ENCODE data around the gene MYBBP1A. TPM values are rescaled to one million over a fixed set of nuclear protein-coding genes. Genes with fewer than 3 reads are reported as not detected.

Gene MYBBP1A
- total and polyA plus RNA-seq, 12 donors: 18.7 to 30.3 (median 23.4) TPM

- ATAC-seq (peak in 5 of 8 donors; percentile 3 to 23 (median 15)), DNase-seq (peak in 1 of 2 donors; percentile 27)
- no peaks in the 10 kb centered on the region for H3K27me3 ChIP-seq
- peaks cover 0 to 88% (median 25%) of the 10 kb centered on the region in 9 donors for H3K36me3 ChIP-seq
- H3K4me3 ChIP-seq: peak overlapping the region in 2 of 10 donors; percentile 11 to 28
- WGBS, 2 donors: 68 to 76% methylated on average over 29 of the region's 29 CpGs
- intact Hi-C loops (cut with DNase I): loop anchor here in 4 of 10 donors (2.0 to 10.0 kb wide), 4 partner anchors 34 to 121 kb away; no protein-coding TSS in a partner anchor
- peak overlapping the region in 9 of 10 donors; percentile 12 to 83 (median 71) for H3K27ac ChIP-seq
- peaks cover 19 to 57% (median 41%) of the 10 kb centered on the region in 9 donors for H3K4me1 ChIP-seq
- H3K9me3 ChIP-seq: no peaks in the 10 kb centered on the region
- TF ChIP-seq, protein P1, sequence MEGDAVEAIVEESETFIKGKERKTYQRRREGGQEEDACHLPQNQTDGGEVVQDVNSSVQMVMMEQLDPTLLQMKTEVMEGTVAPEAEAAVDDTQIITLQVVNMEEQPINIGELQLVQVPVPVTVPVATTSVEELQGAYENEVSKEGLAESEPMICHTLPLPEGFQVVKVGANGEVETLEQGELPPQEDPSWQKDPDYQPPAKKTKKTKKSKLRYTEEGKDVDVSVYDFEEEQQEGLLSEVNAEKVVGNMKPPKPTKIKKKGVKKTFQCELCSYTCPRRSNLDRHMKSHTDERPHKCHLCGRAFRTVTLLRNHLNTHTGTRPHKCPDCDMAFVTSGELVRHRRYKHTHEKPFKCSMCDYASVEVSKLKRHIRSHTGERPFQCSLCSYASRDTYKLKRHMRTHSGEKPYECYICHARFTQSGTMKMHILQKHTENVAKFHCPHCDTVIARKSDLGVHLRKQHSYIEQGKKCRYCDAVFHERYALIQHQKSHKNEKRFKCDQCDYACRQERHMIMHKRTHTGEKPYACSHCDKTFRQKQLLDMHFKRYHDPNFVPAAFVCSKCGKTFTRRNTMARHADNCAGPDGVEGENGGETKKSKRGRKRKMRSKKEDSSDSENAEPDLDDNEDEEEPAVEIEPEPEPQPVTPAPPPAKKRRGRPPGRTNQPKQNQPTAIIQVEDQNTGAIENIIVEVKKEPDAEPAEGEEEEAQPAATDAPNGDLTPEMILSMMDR (IDR thresholded peaks at IDR 0.05): peak in 4 of 9 donors; percentile 17 to 41 (median 24)
These were observed 13.7 kb downstream of the MYBBP1A start for GRCh38 chr17:4541328-4542002.

GRCh38 chr17:4540687-4541327 lies 14.4 kb downstream of the MYBBP1A start:
- Histone ChIP-seq H3K36me3 (peaks cover 0 to 81% (median 25%) of the 10 kb centered on the region in 9 donors), H3K9me3 (no peaks in the 10 kb centered on the region), H3K4me1 (peaks cover 24 to 63% (median 48%) of the 10 kb centered on the region in 9 donors), H3K27ac (peak overlapping the region in 9 of 10 donors; percentile 12 to 83 (median 71)), H3K27me3 (no peaks in the 10 kb centered on the region), H3K4me3 (peak overlapping the region in 2 of 10 donors; percentile 11 to 28)
- DNase-seq (peak in 1 of 2 donors; percentile 60), ATAC-seq (peak in 5 of 8 donors; percentile 9 to 29 (median 15))
- TF ChIP-seq, protein P1 (IDR thresholded peaks at IDR 0.05): no peak
- intact Hi-C loops (cut with DNase I): loop anchor here in 4 of 10 donors (2.0 to 10.0 kb wide), 4 partner anchors 34 to 120 kb away; no protein-coding TSS in a partner anchor
- 72 to 83% methylated on average over 15 of the region's 15 CpGs for WGBS, 2 donors

DNA sequence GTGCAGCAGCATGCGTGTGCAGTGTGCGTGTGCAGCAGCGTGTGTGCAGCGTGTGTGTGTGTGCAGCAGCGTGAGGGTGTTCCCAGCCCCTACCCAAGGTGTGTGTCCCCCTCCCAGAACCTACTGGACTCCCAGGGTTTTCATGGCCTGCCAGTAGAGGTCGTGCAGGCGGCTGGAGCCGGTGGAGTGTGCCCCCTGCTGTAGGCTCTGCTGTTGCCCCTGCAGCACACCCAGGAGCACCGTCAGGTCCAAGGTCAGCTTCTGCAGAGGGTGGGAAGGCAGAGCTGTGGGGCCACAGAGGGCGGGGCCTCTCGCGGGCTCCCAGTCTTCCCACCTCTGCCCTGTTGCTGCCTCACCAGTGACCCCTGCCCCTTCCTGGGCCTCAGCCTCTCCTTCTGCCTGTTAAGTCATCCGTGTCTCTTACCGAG lies 14.9 kb downstream of the MYBBP1A start:
- Histone ChIP-seq H3K4me1 (peaks cover 25 to 69% (median 51%) of the 10 kb centered on the region in 9 donors), H3K9me3 (no peaks in the 10 kb centered on the region), H3K27me3 (no peaks in the 10 kb centered on the region), H3K36me3 (peaks cover 0 to 75% (median 25%) of the 10 kb centered on the region in 9 donors), H3K4me3 (no peak overlapping the region), H3K27ac (peak overlapping the region in 8 of 10 donors; percentile 35 to 83 (median 73))
- intact Hi-C loops (cut with DNase I): loop anchor here in 4 of 10 donors (2.0 to 10.0 kb wide), 4 partner anchors 33 to 119 kb away; no protein-coding TSS in a partner anchor
- DNase-seq (peak in 1 of 2 donors; percentile 21), ATAC-seq (no peak)
- 66 to 78% methylated on average over 14 of the region's 14 CpGs for whole genome bisulfite sequencing, 2 donors
- TF ChIP-seq, protein P1 (IDR thresholded peaks at IDR 0.05): peak in 5 of 9 donors; percentile 15 to 41 (median 27)

Data from heart right ventricle (tissue), 16 donors.